Liver (tissue), 3 donors: ENCODE results near the gene AJAP1.

Experiments
- ATF3 ChIP-seq: IDR thresholded peaks from 2 replicates; pipeline ENCODE4 v1.6.1; 2016; ENCODE audit warnings: antibody characterized with exemption
- CTCF ChIP-seq: fragments of 150-350 bp; IDR thresholded peaks from 2 replicates; pipeline ENCODE4 v1.5.1; 2017; ENCODE audit warnings: improper control_type of control experiment, low read depth, low read length; ENCODE audit not compliant: missing input control
- TAF1 ChIP-seq: conservative IDR thresholded peaks from 2 replicates; pipeline ENCODE4 v1.6.1; 2016; ENCODE audit warnings: antibody characterized with exemption, mild to moderate bottlenecking
- donor health status: healthy.
- donor health status: healthy.

GRCh38 chr1:4647391-4647790 is 7.0 kb upstream of the AJAP1 start:
- TF ChIP-seq ATF3 (no peak), CTCF (no peak), TAF1 (no peak)
